C4-2B (cell line): Measurements from ENCODE around the gene LRRC73.

Experiments used
- CTCF ChIP-seq: fragments of 450-650 bp; conservative IDR thresholded peaks from 2 replicates; pipeline ENCODE4 v1.5.1; 2017; ENCODE audit warnings: mild to moderate bottlenecking
- ZFX ChIP-seq: fragments of 450-650 bp; IDR thresholded peaks from 2 replicates; pipeline ENCODE4 v1.6.1; 2017

- TF ChIP-seq CTCF = no peak
- no peak for TF ChIP-seq ZFX
These were observed 37.1 kb upstream of the LRRC73 start for GRCh38 chr6:43547222-43547621.
